GM18526 (cell line): ENCODE data around the gene SCUBE2.

Source experiments
- POLR2A ChIP-seq: IDR thresholded peaks from 3 replicates; pipeline ENCODE4 v1.6.1; 2011; ENCODE audit not compliant: insufficient read length; ENCODE audit errors: extremely low read depth

Gene SCUBE2

GRCh38 chr11:9014826-9015225 is 76.6 kb downstream of the SCUBE2 start:
- TF ChIP-seq POLR2A: no peak

DNA sequence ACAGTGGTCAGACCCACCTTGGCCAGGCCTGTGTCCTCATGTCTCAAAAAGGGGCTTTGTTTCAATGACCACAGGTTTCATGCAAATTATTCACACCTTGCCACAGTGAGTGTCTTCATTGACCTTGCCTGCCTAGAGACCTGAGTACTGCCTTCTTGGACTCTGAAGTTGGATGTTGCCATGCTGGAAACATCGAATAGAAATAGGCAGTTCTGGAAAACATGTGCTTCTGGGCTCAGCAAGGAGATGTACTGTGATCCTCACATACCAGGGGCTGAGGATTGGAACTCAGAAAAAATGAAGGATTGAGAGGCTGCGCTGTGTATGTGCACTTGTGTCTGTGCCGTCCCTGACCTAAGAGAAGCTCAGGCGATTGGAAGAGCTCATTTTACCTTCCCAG is 78.0 kb downstream of the SCUBE2 start:
- TF ChIP-seq POLR2A: no peak

DNA sequence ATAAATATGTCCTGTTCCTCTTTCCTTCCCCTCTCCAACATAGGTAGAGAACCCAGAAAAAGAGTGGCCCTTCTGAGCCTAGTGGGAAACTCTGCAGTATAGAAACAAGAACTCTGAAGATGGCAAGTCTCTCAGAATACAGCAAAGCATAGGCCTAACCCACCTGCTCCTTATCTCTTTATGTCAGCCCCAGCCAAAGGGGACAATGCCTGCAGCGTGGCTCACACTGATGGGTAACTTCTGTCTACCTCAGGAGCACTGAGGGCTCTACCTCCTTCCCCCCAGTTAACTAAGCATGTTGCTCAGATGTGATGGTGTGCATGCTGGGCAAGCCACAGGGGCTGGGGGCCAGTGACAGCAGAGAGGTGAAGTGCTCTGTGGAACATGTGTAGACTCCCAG is 82.7 kb downstream of the SCUBE2 start:
- TF ChIP-seq POLR2A: no peak

DNA sequence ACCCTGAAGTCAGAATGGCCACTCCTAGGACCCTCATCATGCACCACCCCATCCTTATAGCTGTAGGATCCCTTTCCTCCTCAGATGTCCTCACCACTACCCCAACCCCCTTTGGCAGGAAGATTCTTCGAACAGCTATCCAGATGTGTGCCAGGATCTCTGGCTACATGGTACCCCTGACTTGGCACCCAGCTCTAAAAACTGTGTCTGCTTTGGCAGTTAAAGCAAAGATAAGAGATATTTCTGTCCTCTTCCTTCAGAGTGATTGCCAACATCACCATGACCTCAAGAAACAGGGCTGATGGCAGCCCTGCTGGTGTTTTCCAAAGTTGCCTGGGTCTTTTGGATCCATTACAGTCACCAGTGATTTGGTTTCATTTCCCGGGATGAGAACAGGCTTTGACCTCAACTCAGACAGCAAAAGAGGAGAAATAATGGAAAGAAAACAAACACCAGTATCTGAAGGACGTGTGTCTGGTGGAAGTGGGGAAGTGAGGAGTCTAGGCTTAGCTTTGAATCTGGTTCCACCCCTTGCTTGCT is 83.3 kb downstream of the SCUBE2 start:
- no peak for TF ChIP-seq POLR2A

GRCh38 chr11:9005087-9005486 is 86.3 kb downstream of the SCUBE2 start:
- no peak for TF ChIP-seq POLR2A

GRCh38 chr11:9004183-9004926 is 87.0 kb downstream of the SCUBE2 start:
- TF ChIP-seq POLR2A: no peak

GRCh38 chr11:9003573-9004182 is 87.7 kb downstream of the SCUBE2 start, which contains the start of gene NRIP3:
Gene NRIP3, minus strand, starts transcription at chr11:9004001. Its CDS starts 66 bp downstream, at chr11:9003935.
- TF ChIP-seq POLR2A: no peak

- no peak for TF ChIP-seq POLR2A
Measured at GRCh38 chr11:9002920-9003572, 88.4 kb downstream of the SCUBE2 start.

GRCh38 chr11:9001736-9002135 is 89.7 kb downstream of the SCUBE2 start:
- no peak for TF ChIP-seq POLR2A

DNA sequence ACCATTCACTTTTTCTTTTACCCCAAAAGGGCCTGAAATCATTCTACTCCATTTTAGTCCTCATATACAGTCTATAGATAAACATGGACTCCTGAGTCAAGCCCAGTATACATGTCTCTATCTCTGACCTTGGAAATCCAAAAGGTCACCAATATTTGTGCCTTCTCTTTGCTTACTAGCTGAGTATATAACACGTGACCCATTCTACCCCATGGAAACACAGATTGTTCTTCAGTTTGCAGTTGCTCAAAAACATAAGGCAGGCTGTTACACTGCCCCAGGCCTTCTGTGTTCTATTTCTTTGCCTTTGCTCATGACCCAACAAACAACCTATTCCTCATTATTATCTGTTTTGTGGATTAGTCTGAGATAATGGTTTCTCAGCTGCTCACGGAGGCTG is 93.4 kb downstream of the SCUBE2 start:
- no peak for TF ChIP-seq POLR2A

GRCh38 chr11:8997451-8997850 is 93.9 kb downstream of the SCUBE2 start:
- no peak for TF ChIP-seq POLR2A

DNA sequence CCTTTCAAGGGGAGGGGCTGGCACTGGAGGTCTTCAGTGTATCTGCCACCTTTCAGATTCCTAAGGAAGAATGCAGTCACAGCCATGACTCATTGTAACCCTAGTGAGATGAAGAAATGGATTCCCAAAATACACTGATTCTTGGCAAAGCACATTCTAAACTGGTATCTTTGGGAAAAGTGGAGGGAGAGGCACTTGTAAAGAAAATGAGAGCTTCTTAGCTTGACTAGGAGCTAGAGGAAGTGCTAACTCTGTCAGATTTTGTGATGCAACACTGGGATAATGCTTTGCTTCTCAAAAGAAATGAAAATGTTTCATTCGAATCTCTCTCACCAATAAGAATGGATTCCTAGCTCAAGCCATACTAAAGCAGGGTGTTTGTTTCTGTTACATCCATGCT is 101.9 kb downstream of the SCUBE2 start:
- no peak for TF ChIP-seq POLR2A

DNA sequence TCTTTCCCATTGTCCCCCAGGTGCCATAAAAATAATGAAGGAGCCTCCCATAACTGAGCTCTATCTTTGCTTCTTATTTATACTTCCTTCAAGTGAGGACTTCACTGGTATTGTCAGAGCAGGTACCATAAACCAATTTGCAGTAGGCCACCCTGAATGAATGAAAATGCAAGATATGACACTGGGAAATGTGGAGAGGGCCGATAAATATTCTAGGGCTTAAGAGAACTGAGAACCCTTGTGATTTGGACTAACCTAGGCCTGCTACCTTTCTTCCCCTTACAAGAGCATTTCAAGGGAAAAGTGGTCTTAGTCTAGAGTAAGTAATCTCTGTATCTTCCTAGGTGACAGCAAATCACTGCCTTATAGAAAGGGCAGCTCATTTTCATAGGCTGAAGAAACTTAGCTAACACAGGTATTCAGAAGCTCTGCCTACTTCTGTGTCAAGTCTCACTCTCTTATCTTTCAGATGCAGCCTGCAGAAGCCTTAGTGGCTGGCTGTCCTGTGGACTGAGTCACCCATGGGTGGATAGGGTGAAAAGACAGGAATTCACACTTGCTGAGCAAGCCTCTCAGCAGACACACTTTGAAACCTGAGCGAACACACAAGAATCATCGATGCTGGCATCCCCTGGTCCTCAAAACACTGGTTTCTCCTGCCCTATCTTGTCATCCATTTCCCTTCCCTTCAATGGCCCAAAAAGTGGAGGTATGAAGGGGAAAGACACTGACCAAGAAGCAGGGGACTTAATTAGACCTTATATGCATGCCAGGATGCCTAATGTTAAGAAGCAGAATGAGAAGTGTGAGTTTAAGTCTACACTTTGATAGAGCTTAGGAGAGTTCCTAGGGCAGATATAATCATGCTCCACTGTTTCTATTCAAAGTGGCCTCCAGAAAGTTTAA is 102.8 kb downstream of the SCUBE2 start:
- no peak for TF ChIP-seq POLR2A

- TF ChIP-seq POLR2A: no peak
Measured at GRCh38 chr11:8987446-8987845, 104.0 kb downstream of the SCUBE2 start.

DNA sequence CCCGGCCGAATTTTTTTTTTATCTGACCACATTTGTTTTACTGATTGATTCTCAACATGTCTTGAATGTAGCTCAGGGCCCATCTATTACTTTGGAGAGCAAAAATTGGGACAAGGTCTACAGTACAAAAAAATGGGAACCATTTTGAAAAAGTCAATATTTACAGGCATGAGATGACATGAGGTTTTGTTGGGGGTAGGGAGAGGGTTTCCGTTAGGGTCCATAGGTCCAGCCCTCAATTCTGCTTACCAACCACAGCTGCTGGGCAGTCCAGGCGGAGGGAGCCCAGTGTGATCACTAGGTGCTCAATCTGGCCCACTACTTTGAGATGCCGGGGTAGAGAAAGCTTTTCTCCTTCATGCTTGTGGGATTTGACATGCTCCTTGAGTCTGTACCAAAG is 105.9 kb downstream of the SCUBE2 start:
- no peak for TF ChIP-seq POLR2A
